ENCODE results near the gene PHACTR2.
"Not testable (repeated sequence)": the region's sequence is repeated elsewhere in the genome, so short reads cannot be mapped to it uniquely, and the experiment has no call there.

Gene PHACTR2

GRCh38 chr6:143677891-143678791 is at the start of gene PHACTR2:
TSS of gene PHACTR2 (plus strand) at chr6:143677965. CDS start at chr6:143678164, 199 bp downstream.
- peak; percentile 24 for DNase-seq

- DNase-seq, result no peak
Measured at GRCh38 chr6:143629104-143630080, 48.4 kb upstream of the PHACTR2 start.

GRCh38 chr6:143631196-143631595 is 46.6 kb upstream of the PHACTR2 start:
- not testable (repeated sequence) for DNase-seq

GRCh38 chr6:143632894-143633293 is 44.9 kb upstream of the PHACTR2 start:
- no peak for DNase-seq

- DNase-seq, result no peak
Measured at GRCh38 chr6:143634486-143634885, 43.3 kb upstream of the PHACTR2 start.

- no peak for DNase-seq
Measured at GRCh38 chr6:143637691-143638090, 40.1 kb upstream of the PHACTR2 start.

- no peak for DNase-seq
Measured at GRCh38 chr6:143642403-143642802, 35.4 kb upstream of the PHACTR2 start.

- no peak for DNase-seq
Measured at GRCh38 chr6:143647191-143647590, 30.6 kb upstream of the PHACTR2 start.

DNA sequence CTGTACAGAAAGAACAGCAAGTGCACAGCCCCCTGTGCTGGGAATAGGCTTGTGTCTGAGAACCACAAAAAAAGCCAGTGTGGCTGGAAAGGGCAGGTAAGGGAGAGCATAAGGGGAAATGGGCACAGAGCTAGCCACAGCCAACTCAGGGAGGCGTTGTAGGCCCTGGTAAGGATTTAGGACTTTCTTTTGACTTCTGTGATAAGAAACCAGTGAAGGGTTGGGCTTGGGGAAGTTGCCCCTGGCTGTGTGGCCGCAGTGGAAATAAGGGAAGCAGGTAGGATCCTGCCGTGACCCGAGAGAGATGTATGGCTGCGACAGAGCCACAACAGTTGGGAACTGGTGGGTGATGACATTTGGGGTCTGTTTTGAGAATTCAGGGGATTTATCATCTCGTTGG is 30.0 kb upstream of the PHACTR2 start:
- DNase-seq, result no peak

DNA sequence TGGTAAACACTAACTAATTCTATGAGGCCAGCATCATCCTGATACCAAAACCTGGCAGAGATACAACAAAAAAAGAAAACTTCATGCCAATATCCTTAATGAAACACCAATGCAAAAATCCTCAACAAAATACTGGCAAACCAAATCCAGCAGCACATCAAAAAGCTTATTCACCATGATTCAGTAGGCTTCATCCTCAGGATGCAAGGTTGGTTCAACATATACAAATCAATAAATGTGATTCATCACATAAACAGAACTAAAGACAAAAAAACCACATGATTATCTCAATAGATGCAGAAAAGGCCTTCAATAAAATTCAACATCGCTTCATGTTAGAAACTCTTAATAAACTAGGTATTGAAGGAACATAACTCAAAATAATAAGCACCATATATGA is 28.4 kb upstream of the PHACTR2 start:
- not testable (repeated sequence) for DNase-seq

DNA sequence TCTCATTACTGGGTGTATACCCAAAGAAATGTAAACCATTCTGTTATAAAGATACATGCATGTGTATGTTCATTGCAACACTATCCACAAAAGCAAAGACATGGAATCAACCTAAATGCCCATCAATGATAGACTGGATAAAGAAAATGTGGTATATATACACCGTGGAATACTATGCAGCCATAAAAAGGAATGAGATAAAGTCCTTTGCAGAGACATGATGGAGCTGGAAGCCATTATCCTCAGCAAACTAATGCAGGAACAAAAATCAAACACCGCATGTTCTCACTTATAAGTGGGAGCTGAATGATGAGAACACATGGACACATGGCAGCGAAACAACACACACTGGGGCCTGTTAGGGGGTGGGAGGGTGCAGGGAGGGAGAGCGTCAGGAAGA is 26.4 kb upstream of the PHACTR2 start:
- not testable (repeated sequence) for DNase-seq

DNA sequence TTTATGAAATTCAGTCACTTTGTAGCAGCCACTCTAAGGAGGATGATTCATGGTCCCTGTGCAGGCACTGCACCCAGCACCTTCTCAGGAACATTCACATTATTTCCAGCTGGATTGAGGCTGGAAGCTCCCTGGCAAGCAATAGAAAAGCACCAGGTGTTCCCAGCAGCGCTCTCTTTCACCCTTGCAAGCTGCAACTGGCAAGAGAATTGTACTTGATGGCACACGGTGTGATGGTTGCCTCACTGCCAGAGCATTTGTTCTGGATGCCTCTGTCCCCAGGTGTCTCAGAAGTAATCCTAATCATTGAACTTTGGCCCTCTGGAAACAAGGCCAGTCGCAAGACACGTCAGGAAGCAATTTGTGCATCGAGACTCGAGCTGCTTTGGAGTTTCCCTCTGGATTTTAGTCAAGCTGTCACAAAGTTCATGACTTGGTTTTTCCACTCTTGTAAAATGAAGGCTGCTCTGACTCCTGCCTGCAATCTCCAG is 24.9 kb upstream of the PHACTR2 start:
- no peak for DNase-seq

DNA sequence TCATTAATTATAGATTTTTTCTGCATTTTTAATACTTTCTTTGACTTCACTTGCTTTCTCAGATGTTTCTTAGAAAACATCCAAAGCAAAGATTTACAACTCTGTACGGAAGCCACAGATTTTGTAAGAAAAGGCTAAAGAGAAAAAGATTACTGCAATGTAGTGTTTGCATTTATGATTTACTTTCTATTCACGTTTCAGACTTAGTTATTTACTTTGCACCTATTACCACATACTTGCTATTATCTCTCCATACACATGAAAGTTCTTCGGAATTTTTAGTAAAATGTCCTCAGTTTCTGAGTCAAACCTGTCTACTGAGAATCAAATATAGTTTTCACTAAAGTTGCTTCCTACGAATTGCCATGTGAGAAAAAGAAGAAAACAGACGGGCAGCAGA is 22.2 kb upstream of the PHACTR2 start:
- no peak for DNase-seq

DNA sequence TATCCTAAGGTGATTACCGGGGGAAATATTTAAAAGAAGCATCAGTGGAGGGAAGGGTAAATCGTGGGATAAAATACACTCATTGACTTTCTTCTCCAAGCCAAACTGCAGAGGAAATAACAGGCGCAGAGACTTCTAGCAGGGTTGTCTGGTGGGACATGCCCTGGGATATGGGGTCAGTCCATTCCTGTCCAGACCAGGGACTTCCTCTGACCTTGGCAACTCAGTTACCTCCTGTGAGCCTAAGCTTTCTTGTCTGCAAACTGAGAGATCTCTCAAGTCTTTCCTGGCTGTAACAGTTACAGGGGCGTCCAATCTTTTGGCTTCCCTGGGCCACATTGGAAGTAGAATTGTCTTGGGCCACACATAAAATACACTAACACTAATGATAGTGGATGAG is 21.7 kb upstream of the PHACTR2 start:
- no peak for DNase-seq

- no peak for DNase-seq
Measured at GRCh38 chr6:143657809-143658208, 20.0 kb upstream of the PHACTR2 start.

DNA sequence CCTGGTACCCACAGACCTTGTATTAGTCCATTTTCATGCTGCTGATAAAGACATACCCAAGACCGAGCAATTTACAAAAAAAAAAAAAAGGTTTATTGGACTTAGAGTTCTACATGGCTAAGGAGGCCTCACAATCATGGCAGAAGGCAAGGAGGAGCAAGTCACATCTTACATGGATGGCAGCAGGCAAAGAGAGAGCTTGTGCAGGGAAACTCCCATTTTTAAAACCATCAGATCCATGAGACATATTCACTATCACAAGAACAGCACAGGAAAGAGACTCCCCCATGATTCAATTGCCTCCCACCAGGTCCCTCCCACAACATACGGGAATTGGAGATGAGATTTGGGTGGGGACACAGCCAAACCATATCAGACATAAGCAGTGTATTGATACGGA is 17.6 kb upstream of the PHACTR2 start:
- not testable (repeated sequence) for DNase-seq

DNA sequence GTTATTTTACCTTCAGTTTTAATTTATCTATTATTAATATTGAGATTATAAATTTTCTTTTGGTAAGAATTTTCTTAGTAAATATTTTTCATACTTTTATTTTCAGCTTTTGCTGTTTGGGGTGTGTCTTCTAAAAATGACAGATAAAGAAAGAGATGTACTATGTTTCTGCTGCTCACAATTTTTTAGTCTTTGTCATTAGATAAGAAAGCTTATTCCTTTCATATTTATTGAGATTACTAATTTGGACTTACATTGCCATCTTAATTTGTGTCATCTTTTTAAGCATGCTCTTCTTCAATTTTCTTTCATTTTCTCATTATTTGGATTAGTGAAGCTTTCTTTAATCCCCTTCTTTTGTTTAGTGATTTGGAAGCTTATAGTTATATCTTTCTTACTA is 13.6 kb upstream of the PHACTR2 start:
- no peak for DNase-seq

GRCh38 chr6:143666007-143666406 is 11.8 kb upstream of the PHACTR2 start:
- DNase-seq, result not testable (repeated sequence)

GRCh38 chr6:143669483-143669882 is 8.3 kb upstream of the PHACTR2 start:
- not testable (repeated sequence) for DNase-seq

GRCh38 chr6:143673669-143674068 is 4.1 kb upstream of the PHACTR2 start:
- DNase-seq, result no peak

DNA sequence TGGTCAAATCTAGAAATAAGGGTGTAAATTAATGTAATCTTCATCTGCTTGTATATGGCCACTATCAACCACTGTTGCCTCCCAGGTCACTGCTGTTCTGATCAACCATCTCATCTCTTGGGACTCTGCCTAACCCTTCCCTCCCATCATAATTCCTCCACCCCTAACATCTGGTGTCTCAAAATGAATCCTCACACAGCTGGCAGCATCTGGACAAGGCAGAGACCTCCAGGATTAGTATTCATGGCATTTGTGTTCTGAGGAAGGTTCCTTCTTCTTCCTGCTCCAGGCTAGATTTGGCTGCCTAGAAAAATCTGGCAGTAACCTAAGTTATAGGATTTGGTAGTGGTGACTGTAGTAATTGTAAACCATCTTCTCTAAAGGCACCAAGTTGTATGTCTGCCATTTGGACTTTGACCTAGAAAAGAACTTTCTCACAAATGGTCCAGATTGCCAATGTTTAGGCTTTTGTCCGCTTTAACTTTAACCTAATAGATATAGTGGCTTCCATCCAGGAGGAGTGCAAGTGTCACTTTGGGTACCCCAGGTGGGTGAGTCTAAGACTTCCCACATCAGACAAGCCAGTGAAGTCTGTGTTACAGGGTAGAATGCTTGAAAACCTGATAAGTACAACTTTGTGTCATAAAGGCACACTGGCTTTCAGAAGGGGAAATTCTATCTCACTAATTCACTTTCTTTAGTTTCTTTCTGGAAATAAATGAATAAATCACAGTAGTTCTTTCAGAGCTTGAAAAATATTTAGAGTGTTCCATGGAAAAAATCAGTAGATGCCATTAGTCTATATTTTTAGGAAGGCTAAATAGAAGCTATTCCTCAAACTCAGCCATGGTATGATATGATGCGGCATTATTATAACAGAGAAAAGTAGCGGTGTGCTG is 3.0 kb upstream of the PHACTR2 start:
- no peak for DNase-seq

DNA sequence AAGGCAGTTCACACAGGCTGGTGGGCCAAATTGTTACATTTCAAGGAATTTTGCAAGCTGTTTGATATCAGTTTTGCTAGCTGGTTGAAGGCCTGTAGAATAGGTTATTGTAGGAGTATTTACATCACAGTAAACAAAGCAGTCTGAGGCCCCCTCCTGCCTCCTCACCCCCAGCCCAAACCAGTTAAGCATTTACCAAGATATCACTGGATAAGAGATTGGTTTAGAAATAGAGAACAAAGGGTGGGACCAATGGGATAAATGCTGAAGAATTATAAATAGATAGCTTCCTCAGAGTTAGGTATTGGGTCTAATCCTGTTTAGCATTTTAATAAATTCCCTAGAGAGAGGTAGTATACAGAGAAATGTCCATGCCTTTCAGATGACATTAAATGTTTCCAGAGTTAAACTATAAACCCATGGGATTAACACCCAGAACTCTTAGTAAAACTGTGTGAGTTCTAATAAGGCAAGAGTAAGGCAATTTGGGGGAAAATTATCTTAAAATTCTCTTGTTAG is 2.3 kb upstream of the PHACTR2 start:
- no peak for DNase-seq

All from activated gamma-delta T cell treated with Interleukin-2 at 50 U/mL for 16 hours (primary cell).